VCaP (cell line): ENCODE data around the gene MUC20.
"Not testable (repeated sequence)": the region's sequence is repeated elsewhere in the genome, so short reads cannot be mapped to it uniquely, and the experiment has no call there.

ENCODE experiments used
- H3K27ac ChIP-seq: fragments of 450-650 bp; 2 replicates; pipeline ENCODE4 v1.5.1; 2017
- TF ChIP-seq, protein P1 (sequence below): fragments of 450-650 bp; conservative IDR thresholded peaks from 2 replicates; pipeline ENCODE4 v1.5.1; 2017; ENCODE audit warnings: mild to moderate bottlenecking, moderate library complexity

Gene MUC20

DNA sequence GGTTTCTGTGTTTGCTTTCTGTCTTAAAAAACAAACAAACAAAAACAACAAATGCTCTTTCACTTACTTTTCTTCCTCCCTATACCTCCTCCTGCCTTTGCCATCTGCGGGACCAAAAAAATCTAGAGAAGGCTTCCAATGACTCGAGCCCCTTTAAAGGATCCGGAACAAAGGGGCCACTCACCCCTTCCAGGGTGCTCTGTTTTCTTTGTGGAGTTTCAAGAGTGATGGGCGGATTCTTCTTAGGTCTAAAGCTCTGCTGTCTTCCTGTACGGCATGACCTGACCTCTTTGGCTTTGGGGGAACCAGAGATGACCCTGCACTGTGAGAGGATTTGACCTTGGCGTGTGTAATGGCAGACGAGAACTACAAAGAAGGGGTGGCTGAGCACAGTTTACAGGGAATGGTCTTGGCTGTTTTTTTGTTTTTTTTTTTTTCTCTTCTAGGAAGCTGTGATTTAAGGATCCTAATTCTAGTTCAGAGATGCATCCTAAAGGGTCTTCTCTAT is 2.2 kb upstream of the MUC20 start:
- TF ChIP-seq, protein P1, sequence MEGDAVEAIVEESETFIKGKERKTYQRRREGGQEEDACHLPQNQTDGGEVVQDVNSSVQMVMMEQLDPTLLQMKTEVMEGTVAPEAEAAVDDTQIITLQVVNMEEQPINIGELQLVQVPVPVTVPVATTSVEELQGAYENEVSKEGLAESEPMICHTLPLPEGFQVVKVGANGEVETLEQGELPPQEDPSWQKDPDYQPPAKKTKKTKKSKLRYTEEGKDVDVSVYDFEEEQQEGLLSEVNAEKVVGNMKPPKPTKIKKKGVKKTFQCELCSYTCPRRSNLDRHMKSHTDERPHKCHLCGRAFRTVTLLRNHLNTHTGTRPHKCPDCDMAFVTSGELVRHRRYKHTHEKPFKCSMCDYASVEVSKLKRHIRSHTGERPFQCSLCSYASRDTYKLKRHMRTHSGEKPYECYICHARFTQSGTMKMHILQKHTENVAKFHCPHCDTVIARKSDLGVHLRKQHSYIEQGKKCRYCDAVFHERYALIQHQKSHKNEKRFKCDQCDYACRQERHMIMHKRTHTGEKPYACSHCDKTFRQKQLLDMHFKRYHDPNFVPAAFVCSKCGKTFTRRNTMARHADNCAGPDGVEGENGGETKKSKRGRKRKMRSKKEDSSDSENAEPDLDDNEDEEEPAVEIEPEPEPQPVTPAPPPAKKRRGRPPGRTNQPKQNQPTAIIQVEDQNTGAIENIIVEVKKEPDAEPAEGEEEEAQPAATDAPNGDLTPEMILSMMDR, result no peak
- H3K27ac ChIP-seq, result no peak overlapping the region

DNA sequence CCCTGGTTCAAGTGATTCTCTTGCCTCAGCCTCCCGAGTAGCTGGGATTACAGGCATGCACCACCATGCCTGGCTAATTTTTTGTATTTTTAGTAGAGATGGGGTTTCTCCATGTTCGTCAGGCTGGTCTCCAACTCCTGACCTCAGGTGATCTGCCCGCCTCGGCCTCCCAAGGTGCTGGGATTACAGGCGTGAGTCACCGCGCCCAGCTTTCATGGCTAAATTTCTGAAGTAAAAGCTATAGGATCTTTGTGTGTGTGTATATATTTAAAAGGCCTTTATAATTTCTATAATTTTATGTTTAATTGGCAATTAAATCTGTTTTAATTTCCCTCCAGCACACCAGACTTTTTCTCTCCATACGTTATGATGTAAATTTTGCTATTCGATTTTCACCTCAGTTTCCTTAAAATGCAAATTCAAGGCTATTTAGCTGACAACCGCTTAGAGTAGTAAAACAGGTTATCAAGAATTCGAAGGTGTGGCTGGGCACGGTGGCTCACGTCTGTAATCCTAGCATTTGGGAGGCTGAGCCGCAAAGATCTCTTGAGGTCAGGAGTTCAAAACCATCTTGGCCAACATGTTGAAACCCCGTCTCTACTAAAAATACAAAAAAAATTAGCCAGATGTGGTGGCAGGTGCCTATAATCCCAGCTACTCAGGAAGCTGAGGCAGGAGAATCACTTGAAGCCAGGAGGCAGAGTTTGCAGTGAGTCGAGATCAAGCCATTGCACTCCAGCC is 1.1 kb upstream of the MUC20 start:
- not testable (repeated sequence) for H3K27ac ChIP-seq

GRCh38 chr3:195722139-195722995 is 1.6 kb downstream of the MUC20 start:
- H3K27ac ChIP-seq, result not testable (repeated sequence)

DNA sequence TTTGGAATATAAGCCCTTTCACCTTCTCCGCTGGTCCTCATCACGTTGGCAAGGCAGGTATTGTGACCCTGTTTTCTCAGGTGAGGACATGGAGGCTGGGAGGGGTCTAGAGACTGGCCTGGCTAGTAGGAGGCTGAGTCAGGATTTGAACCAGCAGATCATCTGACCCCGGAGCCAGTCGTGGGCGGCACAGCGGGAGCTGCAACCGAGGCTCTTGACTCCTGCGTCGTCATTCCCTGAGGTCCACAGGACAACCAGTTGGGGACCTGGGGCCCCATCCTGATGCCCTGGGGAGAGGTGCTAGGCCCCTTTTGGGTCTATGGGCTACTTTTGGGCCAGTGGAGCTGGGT is 2.2 kb downstream of the MUC20 start:
- H3K27ac ChIP-seq, result not testable (repeated sequence)

- H3K27ac ChIP-seq, result not testable (repeated sequence)
These were observed 3.6 kb downstream of the MUC20 start for GRCh38 chr3:195724363-195724762.

DNA sequence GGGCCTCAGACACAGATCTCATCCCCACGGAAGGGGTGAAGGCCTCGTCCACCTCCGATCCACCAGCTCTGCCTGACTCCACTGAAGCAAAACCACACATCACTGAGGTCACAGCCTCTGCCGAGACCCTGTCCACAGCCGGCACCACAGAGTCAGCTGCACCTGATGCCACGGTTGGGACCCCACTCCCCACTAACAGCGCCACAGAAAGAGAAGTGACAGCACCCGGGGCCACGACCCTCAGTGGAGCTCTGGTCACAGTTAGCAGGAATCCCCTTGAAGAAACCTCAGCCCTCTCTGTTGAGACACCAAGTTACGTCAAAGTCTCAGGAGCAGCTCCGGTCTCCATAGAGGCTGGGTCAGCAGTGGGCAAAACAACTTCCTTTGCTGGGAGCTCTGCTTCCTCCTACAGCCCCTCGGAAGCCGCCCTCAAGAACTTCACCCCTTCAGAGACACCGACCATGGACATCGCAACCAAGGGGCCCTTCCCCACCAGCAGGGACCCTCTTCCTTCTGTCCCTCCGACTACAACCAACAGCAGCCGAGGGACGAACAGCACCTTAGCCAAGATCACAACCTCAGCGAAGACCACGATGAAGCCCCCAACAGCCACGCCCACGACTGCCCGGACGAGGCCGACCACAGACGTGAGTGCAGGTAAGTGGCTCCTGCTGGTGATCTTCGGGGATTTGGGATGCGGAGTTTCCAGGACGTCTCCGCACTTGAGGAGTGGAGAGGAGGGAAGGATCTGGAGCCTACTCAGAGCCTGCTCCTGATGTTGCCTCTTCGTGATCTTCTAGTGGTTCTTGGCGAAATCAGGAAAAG is 5.3 kb downstream of the MUC20 start:
- not testable (repeated sequence) for H3K27ac ChIP-seq

DNA sequence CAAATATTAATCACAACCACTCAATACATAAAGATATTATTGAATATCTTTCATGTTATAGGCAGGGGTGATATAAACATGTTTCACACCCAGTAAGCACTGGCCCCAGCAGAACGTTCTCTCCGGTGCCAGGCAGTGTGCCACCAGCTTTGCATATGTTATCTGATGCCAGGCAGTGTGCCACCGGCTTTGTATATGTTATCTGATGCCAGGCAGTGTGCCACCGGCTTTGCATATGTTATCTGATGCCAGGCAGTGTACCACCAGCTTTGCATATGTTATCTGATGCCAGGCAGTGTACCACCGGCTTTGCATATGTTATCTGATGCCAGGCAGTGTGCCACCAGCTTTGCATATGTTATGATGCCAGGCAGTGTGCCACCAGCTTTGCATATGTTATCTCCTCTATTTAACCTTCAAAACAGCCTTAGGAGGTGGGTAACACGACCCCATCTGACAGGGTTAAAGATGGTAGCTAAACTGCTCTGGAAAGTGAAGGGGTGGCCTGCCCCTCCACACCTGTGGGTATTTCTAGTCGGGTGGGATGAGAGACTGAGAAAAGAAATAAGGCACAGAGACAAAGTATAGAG is 6.9 kb downstream of the MUC20 start:
- H3K27ac ChIP-seq, result peak overlapping the region; percentile 73
- TF ChIP-seq, protein P1, result no peak

DNA sequence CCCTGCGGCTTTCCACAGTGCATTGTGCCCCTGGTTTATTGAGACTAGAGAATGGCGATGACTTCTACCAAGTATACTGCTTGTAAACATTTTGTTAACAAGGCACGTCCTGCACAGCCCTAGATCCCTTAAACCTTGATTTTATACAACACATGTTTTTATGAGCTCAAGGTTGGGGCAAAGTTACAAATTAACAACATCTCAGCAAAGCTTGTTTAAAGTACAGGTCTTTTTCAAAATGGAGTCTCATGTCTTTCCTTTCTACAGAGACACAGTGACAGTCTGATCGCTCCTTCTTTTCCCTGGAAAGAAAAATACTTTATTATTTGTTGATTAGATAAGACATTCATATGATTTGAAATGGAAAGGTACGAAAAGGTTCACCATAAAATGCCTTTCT is 8.0 kb downstream of the MUC20 start:
- peak overlapping the region; percentile 73 for H3K27ac ChIP-seq

DNA sequence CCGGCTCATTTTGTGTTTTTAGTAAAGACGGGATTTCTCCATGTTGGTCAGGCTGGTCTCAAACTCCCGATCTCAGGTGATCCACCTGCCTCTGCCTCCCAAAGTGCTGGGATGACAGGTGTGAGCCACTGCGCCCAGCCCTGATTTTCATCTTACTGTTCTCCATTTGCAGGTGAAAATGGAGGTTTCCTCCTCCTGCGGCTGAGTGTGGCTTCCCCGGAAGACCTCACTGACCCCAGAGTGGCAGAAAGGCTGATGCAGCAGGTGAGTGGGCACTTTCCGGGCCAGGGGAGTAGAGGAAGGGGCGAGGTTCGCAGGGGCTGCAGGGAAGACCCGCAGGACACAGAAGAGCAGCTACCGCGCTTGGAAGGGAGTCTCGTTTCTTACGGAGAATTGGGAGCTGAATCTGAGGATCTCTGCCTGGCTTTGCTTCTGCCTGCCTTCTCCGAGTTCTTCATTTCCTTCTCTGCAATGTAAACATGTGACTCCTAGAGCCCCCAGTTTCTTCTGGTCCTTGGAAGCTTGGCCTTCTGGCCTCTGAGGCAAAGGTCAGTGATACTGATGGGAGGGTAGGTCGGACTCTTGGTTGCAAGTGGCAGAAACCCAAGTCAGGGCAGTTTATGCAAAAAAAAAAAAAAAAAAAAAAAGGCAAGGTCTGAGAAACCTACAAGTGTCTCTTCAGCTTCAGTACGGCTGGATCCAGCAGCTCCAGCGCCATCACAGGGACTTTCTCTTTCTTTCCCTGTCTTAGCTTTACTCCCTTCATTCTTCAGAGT is 8.9 kb downstream of the MUC20 start:
- TF ChIP-seq, protein P1, result no peak
- H3K27ac ChIP-seq, result peak overlapping the region; percentile 73

GRCh38 chr3:195731356-195731905 is 10.7 kb downstream of the MUC20 start:
- H3K27ac ChIP-seq, result no peak overlapping the region
- TF ChIP-seq, protein P1, result no peak
